NT2/D1 (cell line): ENCODE results near the gene FAM13A.

ENCODE experiments used
- YY1 ChIP-seq: IDR thresholded peaks from 2 replicates; pipeline ENCODE4 v1.6.1; 2011; ENCODE audit not compliant: insufficient read length, insufficient read depth
- ZNF274 ChIP-seq: IDR thresholded peaks from 2 replicates; pipeline ENCODE4 v1.6.1; 2011; ENCODE audit warnings: mild to moderate bottlenecking, low read depth, low read length

DNA sequence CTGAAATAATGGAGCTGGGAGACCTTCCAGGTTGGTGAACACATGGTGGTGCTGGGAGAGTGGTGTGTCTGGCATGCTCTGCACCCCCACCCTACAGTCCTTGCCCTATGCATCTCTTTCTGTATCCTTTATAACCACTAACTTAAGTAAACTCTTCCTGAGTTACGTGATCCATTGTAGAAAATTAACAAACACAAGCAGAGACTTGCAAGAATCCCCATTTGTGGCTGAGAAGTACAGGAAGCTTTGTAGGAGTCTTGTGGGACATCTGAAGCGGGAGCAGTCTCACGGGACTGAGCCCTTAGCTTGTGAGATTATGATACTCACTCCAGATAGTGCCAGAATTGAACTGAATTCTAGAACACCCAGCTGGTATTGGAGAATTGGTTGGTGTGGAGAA, 14.3 kb upstream of the FAM13A start:
- TF ChIP-seq YY1 (no peak), ZNF274 (no peak)
